Measurements from ENCODE around the gene CHM.
"Not testable (repeated sequence)": the region's sequence is repeated elsewhere in the genome, so short reads cannot be mapped to it uniquely, and the experiment has no call there.

The CHM gene

GRCh38 chrX:86047174-86047935 is at the start of gene CHM:
CHM (minus strand) TSS chrX:86047558; CDS start chrX:86047532, 26 bp downstream.
- no peak for DNase-seq

- DNase-seq: no peak
These were observed 31.3 kb upstream of the CHM start for GRCh38 chrX:86078650-86079049.

- DNase-seq: no peak
These were observed 19.6 kb upstream of the CHM start for GRCh38 chrX:86066998-86067397.

GRCh38 chrX:86061407-86061806 is 14.0 kb upstream of the CHM start:
- DNase-seq: no peak

- DNase-seq: no peak
These were observed 4.4 kb upstream of the CHM start for GRCh38 chrX:86051741-86052140.

GRCh38 chrX:86047936-86048280 is 550 bp upstream of the CHM start:
- no peak for DNase-seq

- DNase-seq: no peak
These were observed 3.1 kb downstream of the CHM start for GRCh38 chrX:86044216-86044615.

- DNase-seq: no peak
These were observed 7.5 kb downstream of the CHM start for GRCh38 chrX:86039625-86040568.

- no peak for DNase-seq
These were observed 14.0 kb downstream of the CHM start for GRCh38 chrX:86033385-86033784.

GRCh38 chrX:86028681-86029080 is 18.7 kb downstream of the CHM start:
- no peak for DNase-seq

- DNase-seq: no peak
These were observed 23.5 kb downstream of the CHM start for GRCh38 chrX:86023811-86024210.

- DNase-seq: no peak
These were observed 25.6 kb downstream of the CHM start for GRCh38 chrX:86021652-86022289.

- DNase-seq: no peak
These were observed 31.2 kb downstream of the CHM start for GRCh38 chrX:86016139-86016538.

- not testable (repeated sequence) for DNase-seq
These were observed 32.4 kb downstream of the CHM start for GRCh38 chrX:86014959-86015358.

GRCh38 chrX:86014421-86014820 is 32.9 kb downstream of the CHM start:
- DNase-seq: no peak

- DNase-seq: no peak
These were observed 33.6 kb downstream of the CHM start for GRCh38 chrX:86013792-86014191.

- DNase-seq: no peak
These were observed 35.2 kb downstream of the CHM start for GRCh38 chrX:86012188-86012587.

- DNase-seq: not testable (repeated sequence)
These were observed 37.6 kb downstream of the CHM start for GRCh38 chrX:86009803-86010202.

- not testable (repeated sequence) for DNase-seq
These were observed 39.5 kb downstream of the CHM start for GRCh38 chrX:86007891-86008290.

GRCh38 chrX:86002076-86002896 is 45.1 kb downstream of the CHM start:
- no peak for DNase-seq

- no peak for DNase-seq
These were observed 48.4 kb downstream of the CHM start for GRCh38 chrX:85998954-85999353.

- DNase-seq: no peak
These were observed 50.8 kb downstream of the CHM start for GRCh38 chrX:85996555-85996954.

- no peak for DNase-seq
These were observed 51.7 kb downstream of the CHM start for GRCh38 chrX:85995641-85996040.
